Measurements from ENCODE around the gene LINGO3. TPM values are rescaled to one million over a fixed set of nuclear protein-coding genes. Genes with fewer than 3 reads are reported as not detected.

LINGO3 gene
- total and polyA plus RNA-seq, 10 of the 15 experiments (the other 5 are each of a cell fraction or from before 2014, with no cell fraction given) = 0.09 to 2.0 (median 0.40) TPM; not detected in 5

DNA sequence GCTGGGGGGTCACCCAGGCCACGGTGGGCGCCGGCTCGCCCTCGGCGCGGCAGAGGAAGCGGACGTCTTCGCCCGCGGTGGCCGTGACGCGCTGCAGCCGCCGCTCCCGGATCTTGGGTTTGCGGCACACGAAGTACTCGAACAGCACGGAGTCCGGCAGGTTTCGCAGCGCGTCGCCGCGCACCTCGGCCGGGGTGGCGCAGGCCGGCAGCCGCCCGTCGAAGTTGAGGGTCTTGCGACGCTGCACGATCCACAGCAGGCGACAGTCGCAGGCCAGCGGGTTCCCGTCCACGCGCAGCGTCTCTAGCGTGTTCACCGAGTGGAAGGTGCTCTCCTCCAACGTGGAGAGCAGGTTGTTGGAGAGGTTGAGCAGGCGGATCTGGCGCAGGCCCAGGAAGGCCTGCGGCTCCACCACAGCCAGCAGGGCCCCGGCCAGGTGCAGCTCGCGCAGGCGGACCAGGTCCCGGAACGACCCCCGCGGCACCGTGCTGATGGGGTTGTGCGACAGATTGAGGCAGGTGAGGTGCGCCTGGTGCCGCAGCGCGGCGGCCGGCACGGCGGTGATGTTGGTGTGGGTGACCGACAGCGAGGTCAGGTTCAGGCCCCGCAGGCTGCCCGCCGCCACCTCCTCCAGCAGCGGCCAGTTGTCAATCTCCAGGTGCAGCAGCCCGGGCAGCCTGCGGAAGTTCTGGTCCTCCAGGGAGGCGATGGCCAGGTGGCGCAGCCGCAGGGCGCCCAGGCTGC is 17.3 kb downstream of the LINGO3 start (continued):
- TF ChIP-seq, protein P1, sequence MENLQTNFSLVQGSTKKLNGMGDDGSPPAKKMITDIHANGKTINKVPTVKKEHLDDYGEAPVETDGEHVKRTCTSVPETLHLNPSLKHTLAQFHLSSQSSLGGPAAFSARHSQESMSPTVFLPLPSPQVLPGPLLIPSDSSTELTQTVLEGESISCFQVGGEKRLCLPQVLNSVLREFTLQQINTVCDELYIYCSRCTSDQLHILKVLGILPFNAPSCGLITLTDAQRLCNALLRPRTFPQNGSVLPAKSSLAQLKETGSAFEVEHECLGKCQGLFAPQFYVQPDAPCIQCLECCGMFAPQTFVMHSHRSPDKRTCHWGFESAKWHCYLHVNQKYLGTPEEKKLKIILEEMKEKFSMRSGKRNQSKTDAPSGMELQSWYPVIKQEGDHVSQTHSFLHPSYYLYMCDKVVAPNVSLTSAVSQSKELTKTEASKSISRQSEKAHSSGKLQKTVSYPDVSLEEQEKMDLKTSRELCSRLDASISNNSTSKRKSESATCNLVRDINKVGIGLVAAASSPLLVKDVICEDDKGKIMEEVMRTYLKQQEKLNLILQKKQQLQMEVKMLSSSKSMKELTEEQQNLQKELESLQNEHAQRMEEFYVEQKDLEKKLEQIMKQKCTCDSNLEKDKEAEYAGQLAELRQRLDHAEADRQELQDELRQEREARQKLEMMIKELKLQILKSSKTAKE (IDR thresholded peaks at IDR 0.05; ENCODE audit: low read depth, poor library complexity, severe bottlenecking) = no peak
- TF ChIP-seq, protein P2, sequence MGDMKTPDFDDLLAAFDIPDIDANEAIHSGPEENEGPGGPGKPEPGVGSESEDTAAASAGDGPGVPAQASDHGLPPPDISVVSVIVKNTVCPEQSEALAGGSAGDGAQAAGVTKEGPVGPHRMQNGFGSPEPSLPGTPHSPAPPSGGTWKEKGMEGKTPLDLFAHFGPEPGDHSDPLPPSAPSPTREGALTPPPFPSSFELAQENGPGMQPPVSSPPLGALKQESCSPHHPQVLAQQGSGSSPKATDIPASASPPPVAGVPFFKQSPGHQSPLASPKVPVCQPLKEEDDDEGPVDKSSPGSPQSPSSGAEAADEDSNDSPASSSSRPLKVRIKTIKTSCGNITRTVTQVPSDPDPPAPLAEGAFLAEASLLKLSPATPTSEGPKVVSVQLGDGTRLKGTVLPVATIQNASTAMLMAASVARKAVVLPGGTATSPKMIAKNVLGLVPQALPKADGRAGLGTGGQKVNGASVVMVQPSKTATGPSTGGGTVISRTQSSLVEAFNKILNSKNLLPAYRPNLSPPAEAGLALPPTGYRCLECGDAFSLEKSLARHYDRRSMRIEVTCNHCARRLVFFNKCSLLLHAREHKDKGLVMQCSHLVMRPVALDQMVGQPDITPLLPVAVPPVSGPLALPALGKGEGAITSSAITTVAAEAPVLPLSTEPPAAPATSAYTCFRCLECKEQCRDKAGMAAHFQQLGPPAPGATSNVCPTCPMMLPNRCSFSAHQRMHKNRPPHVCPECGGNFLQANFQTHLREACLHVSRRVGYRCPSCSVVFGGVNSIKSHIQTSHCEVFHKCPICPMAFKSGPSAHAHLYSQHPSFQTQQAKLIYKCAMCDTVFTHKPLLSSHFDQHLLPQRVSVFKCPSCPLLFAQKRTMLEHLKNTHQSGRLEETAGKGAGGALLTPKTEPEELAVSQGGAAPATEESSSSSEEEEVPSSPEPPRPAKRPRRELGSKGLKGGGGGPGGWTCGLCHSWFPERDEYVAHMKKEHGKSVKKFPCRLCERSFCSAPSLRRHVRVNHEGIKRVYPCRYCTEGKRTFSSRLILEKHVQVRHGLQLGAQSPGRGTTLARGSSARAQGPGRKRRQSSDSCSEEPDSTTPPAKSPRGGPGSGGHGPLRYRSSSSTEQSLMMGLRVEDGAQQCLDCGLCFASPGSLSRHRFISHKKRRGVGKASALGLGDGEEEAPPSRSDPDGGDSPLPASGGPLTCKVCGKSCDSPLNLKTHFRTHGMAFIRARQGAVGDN (IDR thresholded peaks at IDR 0.05) = no peak
- TF ChIP-seq USF2 (IDR thresholded peaks at IDR 0.05; ENCODE audit: borderline replicate concordance, low read depth, low read length) (no peak), ZBED1 (IDR thresholded peaks at IDR 0.05; ENCODE audit: borderline replicate concordance) (no peak), SUZ12 (IDR thresholded peaks at IDR 0.05; ENCODE audit: unreplicated experiment) (peak; percentile 49), PML (IDR thresholded peaks at IDR 0.05; ENCODE audit: low read length) (no peak), SP1 (IDR thresholded peaks at IDR 0.05; ENCODE audit: low read depth, low read length) (no peak), ZNF622 (IDR thresholded peaks at IDR 0.05) (no peak), PAX5 (IDR thresholded peaks at IDR 0.05; ENCODE audit: borderline replicate concordance, low read depth, low read length) (no peak), STAT1 (conservative IDR thresholded peaks at IDR 0.05) (no peak), NBN (IDR thresholded peaks at IDR 0.05) (no peak), ZNF24 (IDR thresholded peaks at IDR 0.05) (no peak), CREB1 (IDR thresholded peaks at IDR 0.05; ENCODE audit: low read depth) (no peak), POLR2AphosphoS5 (IDR thresholded peaks at IDR 0.05; ENCODE audit: low read length) (no peak), CREM (IDR thresholded peaks at IDR 0.05; ENCODE audit: low read depth) (no peak), SUPT20H (IDR thresholded peaks at IDR 0.05; ENCODE audit: borderline replicate concordance, control insufficient read depth, low read depth, low read length) (no peak), KDM1A (IDR thresholded peaks at IDR 0.05; ENCODE audit: borderline replicate concordance) (no peak), MTA2 (IDR thresholded peaks at IDR 0.05; ENCODE audit: low read depth) (no peak), JUND (IDR thresholded peaks at IDR 0.05; ENCODE audit: low read depth, low read length) (no peak)
- TF ChIP-seq, protein P3, sequence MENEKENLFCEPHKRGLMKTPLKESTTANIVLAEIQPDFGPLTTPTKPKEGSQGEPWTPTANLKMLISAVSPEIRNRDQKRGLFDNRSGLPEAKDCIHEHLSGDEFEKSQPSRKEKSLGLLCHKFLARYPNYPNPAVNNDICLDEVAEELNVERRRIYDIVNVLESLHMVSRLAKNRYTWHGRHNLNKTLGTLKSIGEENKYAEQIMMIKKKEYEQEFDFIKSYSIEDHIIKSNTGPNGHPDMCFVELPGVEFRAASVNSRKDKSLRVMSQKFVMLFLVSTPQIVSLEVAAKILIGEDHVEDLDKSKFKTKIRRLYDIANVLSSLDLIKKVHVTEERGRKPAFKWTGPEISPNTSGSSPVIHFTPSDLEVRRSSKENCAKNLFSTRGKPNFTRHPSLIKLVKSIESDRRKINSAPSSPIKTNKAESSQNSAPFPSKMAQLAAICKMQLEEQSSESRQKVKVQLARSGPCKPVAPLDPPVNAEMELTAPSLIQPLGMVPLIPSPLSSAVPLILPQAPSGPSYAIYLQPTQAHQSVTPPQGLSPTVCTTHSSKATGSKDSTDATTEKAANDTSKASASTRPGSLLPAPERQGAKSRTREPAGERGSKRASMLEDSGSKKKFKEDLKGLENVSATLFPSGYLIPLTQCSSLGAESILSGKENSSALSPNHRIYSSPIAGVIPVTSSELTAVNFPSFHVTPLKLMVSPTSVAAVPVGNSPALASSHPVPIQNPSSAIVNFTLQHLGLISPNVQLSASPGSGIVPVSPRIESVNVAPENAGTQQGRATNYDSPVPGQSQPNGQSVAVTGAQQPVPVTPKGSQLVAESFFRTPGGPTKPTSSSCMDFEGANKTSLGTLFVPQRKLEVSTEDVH (IDR thresholded peaks at IDR 0.05; ENCODE audit: low read depth, partially characterized antibody) = no peak

Measured in GM12878 (cell line).